OCI-LY1 (cell line): Measurements from ENCODE around the gene KCNMA1.

Experiments used
- CTCF ChIP-seq: fragments of 200-600 bp; sonication (generic), shearing (Covaris generic); IDR thresholded peaks from 2 replicates; pipeline ENCODE4 v1.5.1; 2017; ENCODE audit warnings: mild to moderate bottlenecking, antibody characterized with exemption, low read length, moderate library complexity, mixed read lengths
- EZH2 ChIP-seq: fragments of 200-600 bp; sonication (generic), shearing (Covaris generic); IDR thresholded peaks from 2 replicates; pipeline ENCODE4 v1.8.0; 2017; ENCODE audit warnings: borderline replicate concordance, mixed run types, mild to moderate bottlenecking, antibody characterized with exemption, low read length, moderate library complexity, mixed read lengths

DNA sequence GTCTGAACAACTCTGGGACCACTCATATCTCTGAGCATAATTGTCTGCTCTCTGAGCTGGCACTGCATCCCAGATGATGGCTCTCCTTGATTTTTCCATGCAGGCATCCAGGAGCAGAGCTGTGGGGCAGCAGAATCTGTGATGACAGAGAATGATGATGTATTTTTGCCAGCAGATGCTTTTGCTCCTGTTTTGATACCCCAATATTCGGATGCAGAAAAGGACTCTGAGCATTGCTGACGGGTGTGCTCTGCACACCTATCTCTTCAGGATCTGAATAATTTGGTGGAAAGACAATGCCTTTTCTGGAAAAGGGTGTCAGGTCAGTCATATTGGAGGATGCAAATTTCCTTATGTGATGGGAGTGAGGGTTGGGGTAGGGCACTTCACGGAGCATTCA lies 735.9 kb downstream of the KCNMA1 start:
- TF ChIP-seq CTCF, result no peak
- TF ChIP-seq EZH2, result no peak
